ENCODE measurements around the gene PARVB.

The PARVB gene

DNA sequence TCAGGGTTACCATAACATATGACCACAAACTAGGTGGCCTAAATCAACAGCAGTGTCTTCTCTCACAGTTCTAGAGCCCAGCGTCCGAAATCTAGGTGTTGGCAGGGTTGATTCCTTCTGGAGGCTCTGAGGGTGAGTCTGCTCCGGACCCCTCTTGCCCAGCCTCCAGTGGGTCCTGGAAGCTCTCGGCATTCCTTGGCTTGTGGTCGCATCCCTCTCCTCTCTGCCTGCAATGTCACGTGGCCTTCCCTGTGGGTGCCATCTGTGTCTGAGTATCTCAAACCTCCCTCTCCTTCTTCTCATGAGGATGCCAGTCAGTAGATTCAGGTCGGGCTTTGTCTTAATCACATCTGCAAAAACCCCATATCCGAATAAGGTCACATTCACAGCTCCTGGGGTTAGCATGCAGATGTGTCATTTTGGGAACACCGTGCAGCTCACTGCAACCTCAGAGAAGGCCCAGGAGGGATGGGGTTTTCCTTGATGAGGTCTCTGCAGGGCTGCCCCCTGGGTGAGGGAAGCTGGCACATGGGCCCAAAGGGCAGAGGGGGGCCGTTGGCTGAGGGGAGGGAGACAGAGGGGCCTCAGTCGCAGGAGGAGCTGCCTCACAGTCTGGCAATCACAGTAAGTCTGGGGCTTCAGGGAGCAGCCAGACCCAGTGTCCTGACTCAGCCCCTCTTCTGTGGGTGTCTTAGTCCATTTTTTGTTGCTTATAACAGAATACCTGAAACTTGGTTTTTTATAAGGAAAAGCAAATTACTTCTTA is 197.8 kb downstream of the PARVB start:
- Histone ChIP-seq H3K36me3 (ENCODE audit: insufficient read depth, insufficient read length, low read length) (no peaks in the 10 kb centered on the region), H3K4me1 (ENCODE audit: insufficient read depth, insufficient read length) (no peaks in the 10 kb centered on the region), H3K9ac (ENCODE audit: insufficient read length, low read depth) (no peak overlapping the region), H3K9me3 (ENCODE audit: insufficient read depth, low read length) (peaks cover 4% of the 10 kb centered on the region; the same call in 1 of the 2 replicates), H3K4me3 (ENCODE audit: insufficient read length, low read depth) (no peak overlapping the region), H3K27me3 (ENCODE audit: insufficient read depth, insufficient read length) (no peaks in the 10 kb centered on the region)
- no peak for DNase-seq (ENCODE audit: low read depth, low spot score)
- TF ChIP-seq SUZ12 (IDR thresholded peaks at IDR 0.05; ENCODE audit: extremely low read depth, insufficient read depth, insufficient read length), result no peak

All from NT2/D1 (cell line).